Left renal pelvis (tissue), 4 donors: ENCODE results near the gene MAST1. TPM values are rescaled to one million over a fixed set of nuclear protein-coding genes. Genes with fewer than 3 reads are reported as not detected.
"Not testable (repeated sequence)": the region's sequence is repeated elsewhere in the genome, so short reads cannot be mapped to it uniquely, and the experiment has no call there.

Experiments
- DNase-seq, 4 donors: peaks; one replicate each; pipeline ENCODE4 v3.0.0-alpha.2; 2013; ENCODE audit warnings: low read depth in 4 of 4, low spot score in 3 of 4
- polyA plus RNA-seq, 4 donors: library from polyadenylated mRNA; unstranded; fragments of 120-200 nt; gene quantifications; one replicate each; pipeline ENCODE4 v1.2.1, GENCODE V29; 2013; ENCODE audit not compliant: insufficient read length in 4 of 4

Gene MAST1
- polyA plus RNA-seq, 4 donors, result 0.94 to 1.7 (median 1.2) TPM

DNA sequence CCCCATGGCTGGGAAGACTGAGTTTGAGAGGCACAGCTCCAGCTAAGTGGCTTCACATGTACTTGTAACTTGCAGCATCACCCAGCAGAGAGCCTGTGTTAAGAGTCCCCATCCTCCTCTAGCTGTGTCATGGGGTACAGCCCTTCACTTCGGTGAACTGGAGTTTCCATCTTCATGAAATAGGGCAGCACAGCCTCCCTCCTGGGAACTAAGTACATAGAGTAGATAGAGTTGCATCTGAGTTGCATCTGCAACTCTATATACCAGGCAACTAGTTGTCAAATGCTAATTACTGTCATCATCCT is 37.9 kb upstream of the MAST1 start:
- no peak for DNase-seq

DNA sequence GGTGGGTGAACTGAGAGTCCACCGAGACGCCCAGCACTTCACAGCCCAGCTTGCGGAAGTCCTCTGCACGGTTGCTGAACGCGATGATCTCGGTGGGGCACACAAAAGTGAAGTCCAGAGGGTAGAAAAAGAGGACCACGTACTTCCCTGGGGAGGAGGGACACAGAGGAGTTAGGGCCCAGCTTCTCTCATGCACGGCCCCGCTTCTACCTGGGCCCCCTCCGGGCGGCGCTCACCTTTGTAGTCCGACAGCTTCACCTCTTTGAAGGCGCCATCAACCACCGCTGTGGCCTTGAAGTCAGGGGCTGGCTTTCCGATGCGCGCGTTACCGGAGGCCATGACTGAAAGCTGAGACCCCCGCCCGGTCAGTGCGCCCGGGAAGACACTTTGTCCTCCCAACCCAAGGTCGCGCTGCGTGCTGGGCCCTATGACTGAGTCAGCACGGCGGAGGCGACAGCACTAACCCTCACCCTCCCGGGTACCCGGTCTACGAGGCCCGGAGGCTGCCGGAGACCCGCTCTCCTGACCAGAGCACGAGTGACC is 37.3 kb upstream of the MAST1 start:
- no peak for DNase-seq

DNA sequence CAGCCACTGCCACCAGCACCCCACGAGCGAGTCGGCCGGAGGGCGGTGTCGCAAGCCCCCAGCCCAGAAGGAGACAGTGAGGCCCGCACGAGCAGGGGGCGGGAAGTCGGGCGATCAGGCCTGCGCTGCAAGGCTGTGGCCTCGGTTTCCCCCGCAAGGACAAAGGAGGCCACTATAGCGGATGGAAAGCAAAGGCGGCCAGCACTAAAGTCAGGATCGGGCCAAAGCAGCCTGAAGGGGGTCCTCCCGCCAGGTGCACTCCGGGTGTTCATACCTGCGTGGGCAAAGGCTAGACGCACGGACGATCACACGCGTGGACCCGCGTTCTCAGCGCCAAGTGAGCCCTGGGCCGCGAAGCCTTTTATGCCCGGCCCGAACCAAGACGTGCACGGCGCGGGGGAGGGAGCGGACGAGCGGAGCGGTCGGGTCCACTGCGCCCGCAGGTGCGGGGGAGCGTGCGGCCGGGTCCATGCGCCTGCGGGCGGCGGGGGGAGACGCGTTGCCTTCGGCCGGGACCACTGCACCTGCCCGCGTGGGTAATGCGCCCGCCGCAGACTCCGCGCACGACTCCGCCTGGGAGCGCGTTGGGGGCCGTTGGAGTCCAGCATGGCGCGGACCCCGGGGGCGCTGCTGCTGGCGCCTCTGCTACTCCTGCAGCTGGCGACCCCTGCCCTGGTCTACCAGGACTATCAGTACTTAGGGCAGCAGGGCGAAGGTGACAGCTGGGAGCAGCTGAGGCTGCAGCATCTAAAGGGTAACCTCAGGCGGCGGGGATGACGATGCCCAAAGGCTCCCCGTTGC is 36.6 kb upstream of the MAST1 start, which contains the start of the genes PRDX2 and THSD8:
Gene PRDX2 (minus strand): TSS at position 335 of the 801 bp plus-strand sequence. CDS start 539 bp downstream, outside the sequence.
Gene THSD8 (plus strand): TSS at position 604 of the 801 bp plus-strand sequence. CDS start 3 bp downstream, at position 607.
- no peak for DNase-seq

DNA sequence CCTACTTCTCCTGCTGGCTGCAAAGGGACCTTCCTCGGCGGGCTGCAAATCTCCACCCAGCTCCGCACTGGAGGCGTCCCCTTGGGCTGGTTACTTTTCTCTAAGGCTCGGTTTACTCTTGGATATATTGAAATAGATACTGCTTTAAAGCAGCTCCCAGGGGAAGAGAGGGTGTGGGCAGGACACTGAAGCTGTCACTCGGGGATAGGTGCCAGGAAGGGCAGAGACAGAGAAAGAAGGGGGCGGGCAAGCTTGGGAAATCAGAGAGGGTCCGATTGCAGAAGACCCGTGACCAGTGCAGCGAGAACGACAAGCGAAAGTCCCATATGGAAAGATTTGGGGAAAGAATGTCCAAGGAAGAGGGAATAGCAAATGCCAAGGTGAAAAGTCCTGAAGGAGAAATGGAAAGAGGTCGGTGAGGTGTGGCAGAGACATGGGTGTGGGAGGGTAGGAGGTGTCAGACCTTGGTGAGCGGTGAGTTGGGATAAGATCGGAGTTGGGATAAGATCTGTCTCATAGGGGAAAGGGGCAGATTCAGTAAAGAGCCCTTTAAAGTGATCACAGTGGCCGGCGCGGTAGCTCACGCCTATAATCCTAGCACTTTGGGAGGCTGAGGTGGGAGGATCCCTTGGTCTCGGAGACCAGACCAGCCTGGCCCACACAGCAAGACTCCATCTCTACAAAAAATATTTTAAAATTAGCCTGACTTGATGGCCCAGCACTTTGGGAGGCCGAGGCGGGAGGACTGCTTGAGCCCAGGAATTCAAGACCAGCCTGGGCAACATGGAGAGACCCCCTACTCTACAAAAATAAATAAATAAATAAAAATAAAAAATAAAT is 35.8 kb upstream of the MAST1 start:
- no peak for DNase-seq

DNA sequence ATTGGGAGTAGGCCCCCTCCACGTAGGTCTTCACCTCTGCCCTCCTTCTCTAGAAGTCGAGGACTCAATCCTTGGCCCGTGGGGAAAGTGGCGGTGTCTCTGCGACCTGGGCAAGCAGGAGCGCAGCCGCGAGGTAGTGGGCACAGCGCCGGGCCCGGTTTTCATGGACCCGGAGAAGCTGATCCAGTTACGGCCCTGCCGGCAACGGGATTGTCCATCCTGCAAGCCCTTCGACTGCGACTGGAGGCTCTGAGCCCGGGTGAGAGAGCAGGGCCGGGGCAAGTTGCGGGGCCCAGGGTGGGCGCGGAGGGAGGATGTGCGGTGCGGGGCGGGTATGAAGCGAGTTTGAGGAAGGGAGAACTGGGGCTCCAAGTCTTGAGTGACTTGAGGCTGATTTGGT is 34.3 kb upstream of the MAST1 start:
- DNase-seq, result no peak

DNA sequence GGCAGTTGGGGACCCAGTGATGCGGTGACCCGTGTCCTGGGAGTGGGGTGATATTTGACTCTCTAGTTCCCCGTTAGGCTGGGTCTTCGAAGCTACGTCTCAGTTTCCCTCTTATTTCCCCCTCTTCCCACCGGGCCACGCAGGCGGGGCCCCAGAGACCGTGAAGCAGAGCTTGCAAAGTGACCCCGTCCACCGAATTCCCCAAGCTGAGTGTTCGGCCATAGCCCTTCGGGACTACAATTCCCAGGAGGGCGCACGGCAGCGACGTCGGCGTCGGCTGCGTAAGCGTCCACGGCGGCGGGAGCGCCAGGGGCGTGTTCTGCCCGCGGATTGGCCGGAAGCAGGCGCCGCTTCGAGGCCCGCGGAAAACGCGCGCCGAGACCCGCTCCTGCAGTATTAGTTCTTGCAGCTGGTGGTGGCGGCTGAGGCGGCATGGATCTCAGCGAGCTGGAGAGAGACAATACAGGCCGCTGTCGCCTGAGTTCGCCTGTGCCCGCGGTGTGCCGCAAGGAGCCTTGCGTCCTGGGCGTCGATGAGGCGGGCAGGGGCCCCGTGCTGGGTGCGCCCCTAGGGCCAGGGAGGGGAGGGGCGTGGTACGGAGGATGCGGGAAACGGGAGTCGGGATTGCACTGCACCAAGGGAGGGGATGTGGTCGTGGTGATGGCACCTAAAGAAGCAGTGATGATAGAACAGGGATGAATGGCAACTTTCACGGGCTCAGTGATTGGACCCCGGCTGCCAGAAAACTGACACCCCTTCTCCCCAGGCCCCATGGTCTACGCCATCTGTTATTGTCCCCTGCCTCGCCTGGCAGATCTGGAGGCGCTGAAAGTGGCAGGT is 31.9 kb upstream of the MAST1 start, which contains the start of gene RNASEH2A:
Gene RNASEH2A (plus strand): TSS at position 343 of the 840 bp plus-strand sequence. CDS start 90 bp downstream, at position 433.
- DNase-seq, result no peak

DNA sequence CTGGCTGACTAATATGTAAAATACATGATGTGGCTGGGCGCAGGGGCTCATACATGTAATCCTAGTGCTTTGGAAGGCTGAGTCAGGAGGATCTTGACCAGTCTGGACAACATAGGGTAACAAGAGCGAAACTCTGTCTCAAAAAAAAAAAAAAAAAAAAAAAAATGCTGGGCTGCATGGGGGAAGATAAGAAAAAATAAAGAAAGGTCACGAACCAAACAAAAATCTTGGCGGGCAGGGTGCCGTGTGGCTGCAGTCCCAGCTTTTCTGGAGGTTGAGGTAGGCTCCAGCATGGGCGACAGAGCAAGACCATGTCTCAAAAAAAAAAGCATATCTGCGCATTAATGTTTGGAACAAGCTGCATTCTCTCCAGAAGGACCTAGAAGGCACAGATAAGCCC is 23.2 kb upstream of the MAST1 start:
- no peak for DNase-seq

DNA sequence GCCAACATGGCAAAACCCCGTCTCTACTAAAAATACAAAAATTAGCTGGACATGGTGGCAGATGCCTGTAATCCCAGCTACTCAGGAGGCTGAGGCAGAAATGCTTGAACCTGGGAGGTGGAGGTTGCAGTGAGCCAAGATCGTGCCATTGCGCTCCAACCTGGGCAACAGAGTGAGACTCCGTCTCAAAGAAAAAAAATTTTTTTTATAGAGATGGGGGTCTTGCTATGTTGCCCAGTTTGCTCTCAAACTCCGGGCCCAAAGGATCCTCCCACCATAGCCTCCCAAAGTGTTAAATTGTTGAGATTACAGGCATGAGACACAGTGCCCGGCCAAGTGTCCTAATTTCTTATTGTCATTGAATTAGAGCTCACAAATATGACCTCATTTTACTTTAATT is 21.1 kb upstream of the MAST1 start:
- DNase-seq, result not testable (repeated sequence)

DNA sequence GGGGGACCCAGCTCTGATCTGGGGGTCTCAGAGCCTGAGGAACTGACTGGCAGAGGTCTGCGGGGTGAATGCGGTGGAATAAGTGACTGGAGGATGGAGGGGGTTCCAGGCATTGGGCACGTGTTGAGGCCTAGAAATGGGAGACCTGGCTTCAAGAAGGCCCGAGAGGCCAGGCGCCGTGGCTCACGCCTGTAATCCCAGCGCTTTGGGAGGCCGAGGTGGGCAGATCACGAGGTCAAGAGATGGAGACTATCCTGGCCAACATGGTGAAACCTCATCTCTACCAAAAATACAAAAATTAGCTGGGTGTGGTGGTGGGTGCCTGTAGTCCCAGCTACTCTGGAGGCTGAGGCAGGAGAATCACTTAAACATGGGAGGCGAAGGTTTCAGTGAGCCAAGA is 20.5 kb upstream of the MAST1 start:
- DNase-seq, result not testable (repeated sequence)

DNA sequence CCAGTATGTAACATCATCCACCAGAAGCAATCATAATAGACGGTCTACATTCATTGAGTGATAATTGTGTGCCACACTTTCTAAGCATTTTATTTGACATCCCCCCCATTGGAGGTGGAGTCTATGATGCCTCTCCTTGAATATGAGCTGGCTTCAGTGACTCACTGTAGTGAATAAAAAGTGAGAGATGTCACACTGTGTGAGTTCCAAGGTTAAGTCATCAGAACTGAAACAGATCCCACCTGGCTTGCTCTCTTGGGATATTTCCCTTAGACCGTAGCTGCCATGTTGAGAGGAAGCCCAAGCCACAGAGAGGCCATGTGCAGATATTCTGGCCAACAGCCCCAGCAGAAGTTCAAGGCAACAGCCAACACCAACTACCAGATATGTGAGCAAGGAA is 16.6 kb upstream of the MAST1 start:
- DNase-seq, result no peak

DNA sequence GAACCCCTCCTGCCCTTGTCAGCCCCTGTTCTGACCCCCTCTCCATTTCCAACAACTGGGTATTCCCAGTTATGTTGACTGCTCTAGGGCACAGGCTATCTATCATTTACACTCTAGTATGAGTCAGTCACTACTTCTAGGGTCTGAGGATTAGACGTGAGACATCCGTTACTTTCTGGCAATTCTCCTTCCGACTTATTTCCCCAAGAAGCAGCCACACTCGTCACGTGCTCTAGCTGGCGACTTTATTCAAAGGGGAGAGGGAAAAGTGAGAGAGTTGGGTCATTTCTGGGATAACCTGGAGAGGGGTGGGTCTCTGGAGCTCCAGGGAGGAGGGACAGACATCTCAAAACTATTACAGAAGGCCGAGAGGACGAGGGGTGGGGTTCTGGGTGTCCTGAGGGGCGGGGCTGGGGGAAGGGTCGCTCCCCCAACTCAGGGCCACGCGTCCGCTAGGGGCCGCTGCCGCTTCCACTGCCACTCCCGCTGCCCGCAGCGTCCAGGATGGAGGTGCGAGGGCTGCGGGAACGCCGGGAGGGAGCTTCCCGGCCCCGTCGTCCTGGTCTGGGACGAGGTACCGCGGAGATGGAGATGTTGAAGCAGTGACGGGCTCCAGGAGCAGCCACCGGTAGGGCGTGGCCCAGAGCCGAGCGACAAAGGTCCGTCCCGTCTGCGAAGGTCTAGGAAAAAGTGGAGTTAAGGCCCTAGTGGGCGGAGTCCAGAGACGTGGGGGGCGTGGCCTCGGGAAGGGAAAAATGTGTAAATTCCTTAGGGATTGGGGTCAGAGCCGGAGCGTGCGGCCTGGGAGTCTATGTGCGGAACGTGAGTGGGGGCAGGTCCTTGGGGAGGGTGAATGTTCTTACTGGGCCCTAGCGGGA is 12.8 kb upstream of the MAST1 start:
- DNase-seq, result no peak

DNA sequence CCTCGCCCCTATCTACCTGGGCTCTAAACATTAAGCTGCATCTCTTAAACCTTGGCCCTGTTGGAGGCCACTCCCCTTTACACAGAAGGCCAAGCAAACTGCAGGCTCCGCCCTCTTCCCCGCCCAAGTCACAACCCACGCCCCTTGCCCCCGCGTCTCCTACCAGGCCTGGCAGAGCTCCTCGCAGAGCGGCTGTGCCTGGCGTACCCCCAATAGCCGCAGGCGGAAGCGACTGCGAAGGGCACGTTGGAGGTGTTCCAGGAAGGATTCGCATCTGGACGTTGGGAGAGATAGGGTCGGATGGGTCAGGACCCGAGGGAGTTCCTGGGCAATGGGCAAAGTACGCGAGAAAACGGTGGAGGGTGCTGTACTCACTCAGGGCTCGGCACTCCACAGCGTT is 9.8 kb upstream of the MAST1 start:
- no peak for DNase-seq

DNA sequence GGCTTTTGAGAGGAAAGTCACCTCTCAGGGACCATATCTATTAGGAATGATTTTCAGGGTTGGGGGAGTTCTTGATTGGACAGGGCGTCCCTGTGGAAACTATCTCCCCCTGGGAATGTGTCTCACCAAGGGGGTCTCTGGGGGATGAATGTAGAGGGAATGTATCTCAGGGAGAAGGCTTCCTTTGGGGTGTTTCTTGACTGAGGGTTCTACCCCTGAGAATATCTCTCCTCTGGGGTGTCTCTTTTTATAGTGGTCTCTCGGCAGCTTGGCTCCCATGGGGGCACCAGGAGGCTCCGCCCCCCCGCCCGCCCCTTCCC is 4.9 kb upstream of the MAST1 start:
- no peak for DNase-seq

DNA sequence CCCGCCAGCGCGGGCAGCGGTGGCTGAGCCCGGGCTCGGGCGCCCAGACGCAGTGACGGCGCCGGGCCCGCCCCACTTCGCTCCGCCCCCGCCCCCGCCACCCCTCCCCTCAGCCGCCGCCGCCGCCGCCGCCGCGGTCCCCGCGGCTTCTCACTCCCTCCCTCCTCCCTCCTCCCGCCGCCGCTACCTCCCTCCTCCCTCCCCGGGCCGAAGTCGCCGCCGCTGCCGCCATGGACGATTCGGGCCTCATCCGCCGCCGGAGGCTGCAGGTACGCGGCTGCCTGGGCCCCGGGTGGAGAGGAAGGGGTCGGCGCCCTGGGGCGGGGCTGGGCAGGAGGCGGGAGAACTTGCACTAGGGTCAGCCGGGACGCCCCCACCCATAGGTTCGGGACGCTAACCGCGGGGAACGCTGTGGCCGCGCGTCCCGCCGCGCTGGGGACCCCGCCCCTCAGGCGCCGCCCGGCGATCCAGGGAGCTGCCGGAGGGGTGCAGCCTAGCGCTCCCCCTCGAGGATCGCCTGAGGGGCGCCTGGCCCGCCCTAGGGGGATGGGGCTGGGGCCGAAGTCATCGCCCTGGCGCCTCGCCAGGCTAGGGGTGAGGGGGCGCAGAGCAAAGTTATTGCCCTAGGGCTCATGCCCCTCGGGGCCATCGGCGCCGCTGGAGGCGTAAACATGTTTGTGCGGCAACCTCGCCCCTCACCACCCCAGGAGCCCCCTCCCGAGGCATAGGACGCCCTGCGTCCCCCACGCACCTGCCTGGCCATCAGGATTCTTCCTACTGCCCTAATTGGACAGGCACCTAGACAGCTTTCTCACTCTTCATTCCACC is 4.4 kb upstream of the MAST1 start:
- no peak for DNase-seq

DNA sequence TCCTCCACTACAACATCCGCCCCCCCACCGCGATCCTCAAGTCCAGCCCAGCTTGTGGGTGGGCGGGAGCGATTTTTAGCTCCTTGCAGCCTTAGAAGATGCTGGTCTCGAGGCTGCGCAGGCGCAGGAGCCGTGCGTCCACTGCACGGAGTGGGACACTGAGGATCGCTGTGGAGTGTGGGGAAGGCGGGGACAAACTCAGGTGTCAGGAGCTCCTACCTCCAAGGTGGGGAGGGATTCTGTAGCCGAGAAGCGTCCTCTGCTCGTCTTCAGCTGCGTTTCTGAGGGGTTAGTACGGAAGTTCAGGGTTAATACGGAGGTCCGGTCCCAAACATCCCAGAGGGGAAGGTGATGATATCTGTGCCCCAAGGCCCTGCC is 3.8 kb upstream of the MAST1 start, which contains the start of gene RTBDN:
Gene RTBDN (minus strand): TSS at position 14 of the 378 bp plus-strand sequence. CDS start 4,600 bp downstream, outside the sequence.
- no peak for DNase-seq

DNA sequence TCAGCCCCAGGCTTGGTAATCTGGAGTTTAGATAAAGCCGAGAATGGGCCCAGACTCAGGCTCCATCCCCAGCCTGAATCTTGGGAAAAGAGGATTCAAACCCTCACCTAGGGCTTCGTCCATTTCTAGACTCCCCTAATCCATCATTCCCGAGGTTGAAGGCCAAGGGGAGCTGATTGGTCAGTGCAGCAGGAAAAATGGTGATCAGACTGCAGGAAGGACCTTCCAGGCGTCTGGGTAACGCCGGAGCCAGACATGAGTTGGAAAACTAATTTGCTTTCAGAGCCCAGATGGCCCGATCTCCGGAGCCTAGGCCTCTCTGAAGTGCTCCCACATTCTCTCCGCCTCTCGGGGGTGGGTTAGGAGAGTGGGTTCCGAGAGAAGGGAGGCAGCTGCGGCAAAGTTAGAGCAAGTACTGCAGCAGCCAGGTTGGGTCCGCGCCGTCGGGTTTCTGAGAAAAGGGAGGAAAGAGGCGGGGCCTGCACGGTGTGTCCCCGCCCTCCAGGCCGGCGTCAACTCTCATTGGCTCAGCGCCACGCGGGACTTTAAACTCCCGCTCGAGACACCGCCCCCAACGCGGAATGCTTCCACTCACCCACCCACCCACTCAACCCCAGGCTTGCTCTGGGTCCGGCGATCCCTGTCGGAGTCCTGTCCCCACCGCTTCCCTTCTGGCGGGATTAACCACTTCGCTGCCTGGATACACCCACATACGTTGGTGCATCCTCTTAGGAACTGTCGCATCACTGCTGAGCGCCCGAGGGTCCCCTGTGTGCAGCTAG is 3.1 kb upstream of the MAST1 start:
- DNase-seq, result no peak

DNA sequence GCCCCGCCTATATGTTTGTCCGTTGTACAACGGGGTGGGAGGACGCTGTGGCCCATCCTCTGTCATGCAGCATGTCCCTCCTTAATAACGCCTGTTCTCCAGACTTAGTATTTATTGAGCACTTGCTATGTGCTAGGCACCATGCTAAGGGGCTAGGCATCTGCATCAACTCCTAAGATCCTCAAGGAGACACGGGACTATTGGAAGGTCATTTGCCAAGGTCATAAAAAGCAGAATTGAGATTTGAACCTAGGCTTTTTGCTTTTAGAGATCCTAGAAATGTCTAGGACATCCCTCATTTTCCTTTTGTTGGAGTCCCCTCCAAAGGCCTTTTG is 1.8 kb upstream of the MAST1 start:
- no peak for DNase-seq

DNA sequence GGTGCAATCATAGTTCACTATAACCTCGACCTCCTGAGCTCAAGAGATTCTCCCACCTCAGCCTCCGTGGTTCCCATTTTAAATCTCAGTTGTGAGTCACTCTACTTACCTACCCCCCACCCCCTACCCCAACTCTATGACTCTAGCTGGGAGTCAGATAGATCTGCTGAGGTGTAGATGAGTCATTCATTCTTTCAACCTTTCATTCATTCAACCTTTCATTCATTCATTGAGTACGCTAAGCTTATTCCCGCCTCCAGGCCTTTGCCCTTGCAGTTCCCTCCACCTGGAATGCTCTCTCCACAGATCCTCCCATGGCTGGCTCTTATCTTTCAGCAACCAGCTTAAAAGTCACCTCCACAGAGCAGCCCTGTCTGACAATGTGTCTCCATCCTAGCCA is 1.1 kb upstream of the MAST1 start:
- no peak for DNase-seq
